Muscle layer of duodenum (tissue), 2 donors: ENCODE results near the gene CCDC71.

Experiments used
- H3K27ac ChIP-seq: one replicate; pipeline ENCODE4 v1.7.0; 2013; ENCODE audit warnings: mild to moderate bottlenecking, low read length
- H3K27me3 ChIP-seq: one replicate; pipeline ENCODE4 v1.7.0; 2013; ENCODE audit warnings: low read depth, mild to moderate bottlenecking, control low read depth, low read length
- H3K36me3 ChIP-seq, 2 donors: one replicate each; pipeline ENCODE4 v1.7.0; 2013; ENCODE audit warnings: low read length in 2 of 2, control low read depth in 1 of 2, mild to moderate bottlenecking in 1 of 2; ENCODE audit not compliant: insufficient read depth in 2 of 2, control insufficient read depth in 1 of 2
- H3K4me1 ChIP-seq, 2 donors: one replicate each; pipeline ENCODE4 v1.7.0; 2013; ENCODE audit warnings: low read length in 2 of 2, mild to moderate bottlenecking in 2 of 2, control low read depth in 1 of 2, moderate library complexity in 1 of 2; ENCODE audit not compliant: insufficient read depth in 2 of 2, control insufficient read depth in 1 of 2
- H3K4me3 ChIP-seq, 2 donors: one replicate each; pipeline ENCODE4 v1.7.0; 2013; ENCODE audit warnings: low read length in 2 of 2, low read depth in 1 of 2, mild to moderate bottlenecking in 1 of 2
- H3K9me3 ChIP-seq, 2 donors: one replicate each; pipeline ENCODE4 v1.7.0; 2013; ENCODE audit warnings: low read length in 2 of 2, control low read depth in 1 of 2, mild to moderate bottlenecking in 1 of 2; ENCODE audit not compliant: control insufficient read depth in 1 of 2
- donor health status: healthy.

The CCDC71 gene

DNA sequence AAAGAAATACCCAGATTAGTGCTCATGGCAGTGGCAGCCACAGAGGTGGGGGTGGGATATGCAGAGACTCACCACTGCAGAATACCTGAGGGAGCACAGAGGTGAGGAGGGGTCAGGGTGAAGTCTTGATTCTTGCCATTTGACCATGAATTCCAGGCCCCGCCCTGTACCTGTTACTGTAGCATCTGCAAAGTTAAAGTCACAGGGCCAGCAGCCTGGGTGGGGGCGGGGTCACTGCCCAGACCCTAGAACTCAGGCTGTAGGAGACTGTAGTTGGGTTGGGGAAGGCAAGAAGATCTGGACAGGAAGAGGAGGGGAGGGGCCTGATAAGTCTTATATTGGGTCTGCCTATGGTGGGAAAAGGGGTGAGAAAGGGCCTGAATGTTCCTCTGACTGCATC is 14.5 kb downstream of the CCDC71 start:
- Histone ChIP-seq H3K36me3 (no peaks in the 10 kb centered on the region), H3K9me3 (no peaks in the 10 kb centered on the region), H3K27ac (no peak overlapping the region), H3K27me3 (no peaks in the 10 kb centered on the region), H3K4me1 (no peaks in the 10 kb centered on the region), H3K4me3 (no peak overlapping the region)

DNA sequence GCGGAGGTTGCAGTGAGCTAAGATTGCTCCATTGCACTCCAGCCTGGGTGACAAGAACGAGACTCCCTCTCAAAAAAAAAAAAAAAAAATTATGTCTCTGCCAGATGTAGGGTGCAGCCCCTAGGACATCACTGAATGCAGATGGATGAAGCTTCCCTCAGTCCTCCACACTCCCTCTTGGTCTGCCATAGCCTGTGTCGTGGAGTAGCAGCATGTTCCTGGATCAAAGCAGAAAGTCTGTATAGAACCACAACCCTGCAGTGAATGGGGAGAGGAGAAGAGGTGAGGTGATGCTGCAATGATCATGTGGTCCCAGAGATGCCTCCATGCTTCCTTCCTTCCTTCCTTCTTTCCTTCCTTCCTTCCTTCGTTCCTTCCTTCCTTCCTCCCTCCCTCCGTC is 18.0 kb downstream of the CCDC71 start:
- Histone ChIP-seq H3K4me1 (no peaks in the 10 kb centered on the region), H3K9me3 (no peaks in the 10 kb centered on the region), H3K4me3 (no peak overlapping the region), H3K27me3 (no peaks in the 10 kb centered on the region), H3K27ac (no peak overlapping the region), H3K36me3 (no peaks in the 10 kb centered on the region)

DNA sequence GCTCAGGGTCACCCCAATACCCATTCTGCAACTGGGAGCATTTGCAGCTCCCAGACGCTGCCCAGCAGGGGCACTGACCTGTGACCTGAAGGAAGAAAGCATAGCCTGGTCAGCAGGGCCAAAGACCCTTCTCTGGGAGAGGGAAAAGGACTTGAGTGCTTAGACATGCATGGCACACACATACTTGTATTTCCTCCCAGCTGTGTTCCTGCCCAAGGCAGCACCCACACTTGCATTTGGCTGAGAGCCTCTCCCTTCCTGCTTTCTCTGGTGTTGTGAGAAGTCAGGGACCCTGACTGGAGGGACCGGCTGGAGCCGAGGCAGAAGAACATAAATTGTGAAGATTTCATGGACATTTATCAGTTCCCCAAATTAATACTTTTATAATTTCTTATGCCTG is 26.1 kb downstream of the CCDC71 start:
- Histone ChIP-seq H3K27ac (no peak overlapping the region), H3K27me3 (no peaks in the 10 kb centered on the region), H3K4me3 (no peak overlapping the region), H3K36me3 (no peaks in the 10 kb centered on the region), H3K4me1 (no peaks in the 10 kb centered on the region), H3K9me3 (no peaks in the 10 kb centered on the region)

DNA sequence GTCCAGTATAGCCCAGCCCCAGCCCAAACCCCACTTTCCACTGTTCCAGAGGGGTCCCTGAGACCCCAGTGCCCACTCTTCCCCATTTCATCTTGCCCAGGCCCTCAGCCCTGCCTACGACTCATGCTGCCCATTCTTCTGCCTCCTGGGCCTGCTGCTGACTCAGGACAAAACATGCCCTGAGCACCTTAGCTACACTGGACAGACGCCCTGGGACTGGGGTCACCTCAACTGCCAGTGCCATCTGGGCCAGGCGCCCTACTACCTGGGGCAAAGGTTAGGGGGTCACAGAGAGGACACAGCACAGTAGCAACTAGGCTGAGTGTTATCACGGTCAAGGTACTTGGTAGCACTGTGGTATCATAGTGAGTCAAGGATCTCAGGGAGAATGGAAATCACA is 30.6 kb downstream of the CCDC71 start:
- H3K36me3 ChIP-seq = peaks cover 2 to 7% of the 10 kb centered on the region in 2 donors
- H3K4me3 ChIP-seq = no peak overlapping the region
- peaks cover 6 to 25% of the 10 kb centered on the region in 2 donors for H3K4me1 ChIP-seq
- no peaks in the 10 kb centered on the region for H3K27me3 ChIP-seq
- no peaks in the 10 kb centered on the region for H3K9me3 ChIP-seq
- H3K27ac ChIP-seq = no peak overlapping the region

DNA sequence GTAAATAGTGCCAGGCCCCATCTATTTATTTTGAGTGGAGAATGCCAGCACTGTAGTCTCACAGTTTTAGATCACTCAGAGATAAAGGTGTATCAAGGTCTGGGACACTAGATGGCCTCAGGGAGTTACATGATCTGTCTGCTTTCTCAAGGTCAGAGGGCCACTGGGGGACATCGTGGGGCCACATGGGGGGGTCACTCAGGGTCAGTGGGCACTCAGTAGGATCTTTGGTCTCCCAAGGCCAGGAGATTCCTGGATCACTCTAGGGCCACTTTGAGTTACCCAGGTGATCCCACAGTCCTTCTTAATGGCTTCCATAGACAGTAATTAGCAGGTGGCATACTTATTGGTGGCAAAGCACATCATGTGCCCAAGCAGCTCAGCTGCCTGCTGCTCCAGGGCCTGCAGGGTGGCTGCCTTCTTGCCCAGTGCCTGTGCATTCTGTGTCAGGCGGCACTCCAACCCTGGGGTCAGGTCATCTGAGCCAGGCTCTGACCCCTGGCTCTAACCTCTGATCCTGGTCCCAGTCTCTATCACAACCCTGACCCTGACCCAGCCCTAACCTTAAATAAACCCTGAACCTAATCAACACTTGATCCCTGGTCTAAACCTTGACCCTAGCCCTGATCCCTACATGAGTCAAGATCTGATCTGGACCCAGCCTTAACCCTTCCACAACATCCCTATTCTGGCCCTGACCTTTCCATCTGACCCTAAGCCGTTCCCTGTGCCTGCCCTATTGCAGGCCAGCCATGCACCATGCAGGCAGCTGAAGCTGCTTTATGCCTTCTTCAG is 31.5 kb downstream of the CCDC71 start:
- Histone ChIP-seq H3K27ac (no peak overlapping the region), H3K27me3 (no peaks in the 10 kb centered on the region), H3K9me3 (no peaks in the 10 kb centered on the region), H3K4me1 (peaks cover 6 to 29% of the 10 kb centered on the region in 2 donors), H3K36me3 (peaks cover 8 to 12% of the 10 kb centered on the region in 2 donors), H3K4me3 (peak overlapping the region in 1 of 2 donors; percentile 11)

DNA sequence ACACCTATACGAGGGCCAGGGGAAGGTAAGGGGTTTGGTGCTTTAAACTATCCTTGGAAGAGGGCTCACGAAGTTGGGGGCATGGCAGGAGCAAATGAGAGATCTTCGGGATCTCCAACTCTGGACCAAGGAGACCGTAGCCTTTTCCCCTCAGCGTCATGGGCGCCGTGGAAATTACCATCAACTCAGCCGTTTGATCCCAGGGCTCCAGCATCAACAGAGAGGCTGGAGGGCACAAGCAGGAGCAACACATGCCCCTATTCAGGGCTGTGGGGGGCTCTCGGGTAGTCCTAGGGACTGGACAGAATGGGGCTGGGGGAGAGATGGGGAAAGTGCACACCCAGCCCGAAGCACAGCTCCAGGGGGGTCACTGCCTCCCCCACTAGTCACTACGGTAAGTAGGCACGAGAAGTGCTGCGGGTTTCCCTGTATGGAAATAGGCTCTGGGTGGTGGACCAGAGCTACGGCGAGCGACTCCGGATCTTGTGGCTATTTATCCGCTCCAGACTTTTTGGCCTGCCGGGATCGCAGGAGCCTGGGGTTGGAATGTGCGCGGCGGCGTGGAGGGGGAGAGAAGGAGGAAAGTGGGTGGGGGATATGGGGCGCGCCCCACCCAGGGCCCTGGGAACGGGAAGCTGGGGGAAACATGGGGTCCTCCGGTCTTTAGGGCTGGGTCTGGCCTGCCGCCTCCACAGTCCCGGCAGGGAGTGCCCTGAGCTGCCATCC is 32.7 kb downstream of the CCDC71 start:
- Histone ChIP-seq H3K27ac (peak overlapping the region; percentile 91), H3K4me3 (peak overlapping the region; percentile 75 to 88), H3K9me3 (no peaks in the 10 kb centered on the region), H3K27me3 (no peaks in the 10 kb centered on the region), H3K4me1 (peaks cover 6 to 29% of the 10 kb centered on the region in 2 donors), H3K36me3 (peaks cover 10 to 23% of the 10 kb centered on the region in 2 donors)

DNA sequence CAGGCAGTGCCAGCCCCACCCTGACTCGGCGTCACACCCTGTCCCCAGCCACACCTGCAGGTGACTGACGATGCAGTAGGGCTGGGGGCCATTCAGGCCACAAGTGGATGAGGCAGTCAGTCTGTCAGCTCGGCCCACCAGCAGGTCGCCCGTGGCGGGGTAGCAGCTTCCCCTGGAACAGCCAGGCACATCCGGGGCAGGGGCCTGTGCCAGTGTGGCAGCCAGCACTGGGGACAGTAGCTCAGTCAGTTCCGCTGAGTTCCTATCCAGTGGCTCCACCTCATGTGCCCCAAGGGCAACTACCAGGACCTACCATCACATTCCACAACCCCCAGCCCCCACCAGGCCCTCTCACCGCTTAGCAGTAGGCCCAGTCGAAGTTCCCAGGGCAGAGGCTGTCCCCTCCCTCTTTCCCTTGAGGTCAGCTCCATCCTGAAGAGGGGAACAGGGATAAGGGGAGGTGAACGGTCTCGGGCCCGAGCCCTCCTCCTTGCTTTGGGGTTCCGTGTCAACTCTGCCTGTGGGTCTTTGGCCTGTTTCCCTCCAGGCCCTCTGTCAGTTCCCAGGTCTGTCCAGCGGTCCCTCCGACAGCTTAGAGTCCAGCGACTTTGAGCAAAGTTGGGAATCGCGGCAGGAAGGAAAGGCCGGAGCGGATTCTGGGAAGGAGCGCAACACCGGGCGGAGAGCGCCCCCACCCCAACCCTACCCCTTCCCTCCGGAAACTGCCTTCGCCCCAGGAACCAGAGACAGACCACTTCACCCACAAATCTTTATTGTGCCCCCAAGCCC is 33.5 kb downstream of the CCDC71 start, which contains the start of gene LAMB2:
Gene LAMB2 (minus strand): TSS at position 614 of the 789 bp plus-strand sequence. CDS start 183 bp downstream, at position 431.
- H3K4me3 ChIP-seq = peak within 1 kb of the TSS; percentile 75 to 88
- H3K9me3 ChIP-seq = no peaks in the 10 kb centered on the region
- peaks cover 6 to 29% of the 10 kb centered on the region in 2 donors for H3K4me1 ChIP-seq
- peaks cover 14 to 28% of the 10 kb centered on the region in 2 donors for H3K36me3 ChIP-seq
- H3K27me3 ChIP-seq = no peaks in the 10 kb centered on the region
- H3K27ac ChIP-seq = peak within 1 kb of the TSS; percentile 91

DNA sequence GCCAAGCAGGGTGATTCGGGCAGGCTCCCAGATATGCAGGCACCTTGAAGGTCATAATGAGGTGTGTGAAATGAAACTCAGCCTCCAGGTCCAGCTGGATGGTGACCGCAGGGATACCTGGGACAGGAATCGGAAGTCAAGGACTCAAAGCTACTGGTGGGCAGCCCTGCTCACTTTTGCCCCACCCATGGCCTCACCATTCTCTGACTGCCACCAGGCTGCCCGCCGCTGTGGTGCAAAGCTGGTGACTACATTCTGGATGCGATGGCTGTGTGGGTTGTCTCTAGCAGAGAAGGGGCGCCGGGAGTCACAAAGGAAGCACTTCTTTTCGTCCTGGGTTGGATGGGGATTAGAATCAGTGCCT is 34.1 kb downstream of the CCDC71 start:
- H3K9me3 ChIP-seq = no peaks in the 10 kb centered on the region
- peak overlapping the region; percentile 75 to 88 for H3K4me3 ChIP-seq
- H3K27me3 ChIP-seq = no peaks in the 10 kb centered on the region
- H3K4me1 ChIP-seq = peaks cover 6 to 29% of the 10 kb centered on the region in 2 donors
- peak overlapping the region; percentile 91 for H3K27ac ChIP-seq
- peaks cover 14 to 28% of the 10 kb centered on the region in 2 donors for H3K36me3 ChIP-seq

DNA sequence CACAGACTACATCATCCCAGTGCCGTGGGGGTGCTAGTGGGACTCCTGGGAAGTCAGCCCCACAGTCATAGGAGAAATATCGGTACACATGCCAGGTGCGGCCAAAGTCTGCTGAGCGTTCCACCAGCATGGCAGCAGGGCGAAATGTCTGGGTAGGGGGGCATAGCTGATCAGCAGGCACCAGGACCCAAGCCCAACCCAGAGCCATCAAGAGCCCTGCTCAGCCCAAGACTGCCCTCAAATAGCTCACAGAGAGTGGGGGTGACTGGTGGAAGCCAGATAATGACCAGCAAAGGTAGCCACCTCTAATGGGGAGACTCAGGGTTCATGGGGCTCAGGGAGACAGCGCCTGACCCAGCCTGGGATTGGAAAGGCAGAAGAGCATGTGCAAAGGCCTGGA is 34.6 kb downstream of the CCDC71 start:
- no peaks in the 10 kb centered on the region for H3K27me3 ChIP-seq
- H3K27ac ChIP-seq = peak overlapping the region; percentile 91
- peaks cover 14 to 30% of the 10 kb centered on the region in 2 donors for H3K36me3 ChIP-seq
- H3K4me1 ChIP-seq = peaks cover 6 to 29% of the 10 kb centered on the region in 2 donors
- no peaks in the 10 kb centered on the region for H3K9me3 ChIP-seq
- H3K4me3 ChIP-seq = peak overlapping the region; percentile 75 to 88

DNA sequence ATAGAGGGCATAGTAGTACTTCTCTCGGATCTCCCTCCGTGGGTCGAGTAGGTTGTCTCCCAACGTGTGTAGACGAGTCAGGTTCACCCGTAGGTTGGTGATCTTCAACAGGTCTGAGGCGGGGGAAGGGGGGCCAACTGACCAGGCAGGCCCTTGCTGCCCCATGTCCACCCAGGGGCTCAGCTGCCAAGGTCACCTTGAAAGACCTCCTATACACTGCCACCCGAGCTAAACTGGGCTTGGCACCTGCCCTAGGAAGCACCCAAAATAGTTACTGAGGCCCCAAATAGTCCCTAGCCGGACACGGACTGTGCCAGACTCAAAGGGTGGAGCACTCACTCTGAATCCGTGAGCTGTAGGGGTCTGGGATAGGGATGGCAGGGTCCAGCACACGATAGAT is 35.1 kb downstream of the CCDC71 start:
- H3K27me3 ChIP-seq = no peaks in the 10 kb centered on the region
- H3K9me3 ChIP-seq = no peaks in the 10 kb centered on the region
- no peak overlapping the region for H3K27ac ChIP-seq
- peaks cover 19 to 35% of the 10 kb centered on the region in 2 donors for H3K36me3 ChIP-seq
- H3K4me1 ChIP-seq = peaks cover 6 to 29% of the 10 kb centered on the region in 2 donors
- peak overlapping the region; percentile 75 to 88 for H3K4me3 ChIP-seq
